Activated naive CD4-positive, alpha-beta T cell treated with anti-CD3 and anti-CD28 coated beads for 36 hours (primary cell): Measurements from ENCODE around the gene TENT4B. TPM values are rescaled to one million over a fixed set of nuclear protein-coding genes. Genes with fewer than 3 reads are reported as not detected.

ENCODE experiments used
- CTCF ChIA-PET: fragments of 350-600 bp; sonication (Branson Sonifier 250); formaldehyde crosslinking; loops from one replicate; lab custom pipeline; 2021; ENCODE audit warnings: antibody characterized with exemption; lab: Charles Lee
- DNase-seq: peaks from one replicate; pipeline ENCODE4 v3.0.0-alpha.2; 2020
- H3K27ac Mint-ChIP-seq: one replicate; pipeline ENCODE4 v1.8.0; 2021; ENCODE audit warnings: mild to moderate bottlenecking, mixed read lengths
- H3K27me3 Mint-ChIP-seq: one replicate; pipeline ENCODE4 v1.8.0; 2021; ENCODE audit warnings: low read depth, mixed read lengths
- H3K36me3 Mint-ChIP-seq: one replicate; pipeline ENCODE4 v1.8.0; 2021; ENCODE audit warnings: low read depth, mixed read lengths
- H3K4me1 Mint-ChIP-seq: one replicate; pipeline ENCODE4 v1.8.0; 2021; ENCODE audit warnings: low read depth, mixed read lengths
- H3K4me3 Mint-ChIP-seq: one replicate; pipeline ENCODE4 v1.8.0; 2021; ENCODE audit warnings: mild to moderate bottlenecking, moderate library complexity, mixed read lengths
- H3K9me3 Mint-ChIP-seq: one replicate; pipeline ENCODE4 v1.8.0; 2021; ENCODE audit warnings: mixed read lengths
- intact Hi-C: fragments of 100-400 bp; cut with micrococcal nuclease; formaldehyde crosslinking; loops from one replicate; pipeline ENCODE4 v1.15.1; 2023
- total RNA-seq, 2 experiments: library from RNA; stranded (reverse); gene quantifications; one replicate each; pipeline ENCODE4 v1.2.3, GENCODE V29; 2021

Gene TENT4B
- total RNA-seq, 2 experiments from 2014 or later: 17.9 to 18.4 TPM

DNA sequence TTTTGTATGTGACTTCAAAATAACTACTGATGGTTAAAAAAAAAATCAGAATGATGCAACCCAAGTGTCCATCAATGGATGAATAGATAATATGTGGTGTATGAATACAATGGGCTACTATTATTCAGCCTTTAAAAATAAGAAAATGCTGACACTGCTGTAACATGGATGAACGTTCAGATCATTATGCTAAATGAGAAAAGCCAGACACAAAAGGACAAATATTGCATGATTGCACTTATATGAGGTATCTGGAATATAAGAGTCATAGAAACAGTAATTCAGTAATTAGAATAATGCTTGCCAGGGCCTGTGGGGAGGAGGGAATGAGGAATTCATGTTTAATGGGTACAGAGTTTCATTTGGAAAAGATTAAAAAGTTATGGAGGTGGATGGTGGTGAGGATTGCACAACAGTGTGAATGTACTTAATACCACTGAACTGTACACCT, 25.4 kb downstream of the TENT4B start:
- H3K4me1 Mint-ChIP-seq: peaks cover 59% of the 10 kb centered on the region
- H3K9me3 Mint-ChIP-seq: no peaks in the 10 kb centered on the region
- intact Hi-C loops: no loop called here
- no peak overlapping the region for H3K4me3 Mint-ChIP-seq
- peaks cover 4% of the 10 kb centered on the region for H3K36me3 Mint-ChIP-seq
- no peak for DNase-seq
- no peaks in the 10 kb centered on the region for H3K27me3 Mint-ChIP-seq
- peak overlapping the region; percentile 5 for H3K27ac Mint-ChIP-seq
- CTCF ChIA-PET: interaction anchor here (0.6 kb wide), 1 partner anchor 220 kb away, joined by 3 read pairs; no protein-coding TSS in a partner anchor

DNA sequence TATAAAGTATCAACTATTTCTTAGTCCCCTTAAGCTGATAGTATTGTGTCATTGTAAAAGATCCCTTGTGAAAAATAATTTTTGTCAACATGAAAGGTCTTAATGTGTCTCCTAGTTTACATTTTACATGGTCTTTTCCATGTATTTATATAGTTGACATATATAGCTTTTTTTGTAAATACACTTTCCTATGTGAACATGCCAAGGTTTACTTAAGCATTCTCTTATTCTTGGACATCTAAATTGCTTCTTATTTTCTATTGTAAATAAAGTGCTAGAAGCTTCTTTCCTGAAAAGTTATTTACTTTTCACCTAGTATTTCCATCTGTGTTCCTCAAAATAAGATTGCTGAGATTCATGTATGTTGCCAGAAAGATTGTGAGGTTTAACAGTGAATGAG, 29.3 kb downstream of the TENT4B start:
- intact Hi-C loops: no loop called here
- H3K9me3 Mint-ChIP-seq: no peaks in the 10 kb centered on the region
- peaks cover 3% of the 10 kb centered on the region for H3K36me3 Mint-ChIP-seq
- CTCF ChIA-PET: interaction anchor here (0.7 kb wide), 1 partner anchor 14 kb away, joined by 4 read pairs; no protein-coding TSS in a partner anchor
- H3K4me3 Mint-ChIP-seq: no peak overlapping the region
- no peak overlapping the region for H3K27ac Mint-ChIP-seq
- no peak for DNase-seq
- H3K4me1 Mint-ChIP-seq: peaks cover 54% of the 10 kb centered on the region
- no peaks in the 10 kb centered on the region for H3K27me3 Mint-ChIP-seq

DNA sequence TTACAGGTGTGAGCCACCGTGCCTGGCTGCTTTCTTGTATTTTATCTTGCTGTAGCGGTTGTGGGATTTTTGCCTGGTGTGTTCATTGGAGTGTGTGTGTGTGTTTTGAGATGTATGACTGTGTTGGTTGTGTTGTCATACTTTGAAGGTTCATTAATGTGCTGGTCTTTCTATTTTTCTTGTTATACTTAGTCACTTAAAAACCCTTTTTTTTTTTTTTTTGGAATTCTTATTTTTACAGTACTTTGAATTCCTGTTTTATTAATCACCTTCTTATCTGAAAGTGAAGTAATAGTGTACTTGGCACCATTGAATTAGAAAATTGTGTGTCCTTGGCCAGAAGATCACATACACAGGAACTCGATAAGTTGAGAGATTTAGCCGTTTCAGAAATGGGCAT, 30.2 kb downstream of the TENT4B start:
- intact Hi-C loops: no loop called here
- Mint-ChIP-seq H3K27ac (no peak overlapping the region), H3K4me3 (no peak overlapping the region), H3K4me1 (peaks cover 49% of the 10 kb centered on the region), H3K36me3 (peaks cover 3% of the 10 kb centered on the region), H3K9me3 (no peaks in the 10 kb centered on the region), H3K27me3 (no peaks in the 10 kb centered on the region)
- no peak for DNase-seq
- CTCF ChIA-PET: interaction anchor here (0.7 kb wide), 1 partner anchor 13 kb away, joined by 4 read pairs; no protein-coding TSS in a partner anchor

DNA sequence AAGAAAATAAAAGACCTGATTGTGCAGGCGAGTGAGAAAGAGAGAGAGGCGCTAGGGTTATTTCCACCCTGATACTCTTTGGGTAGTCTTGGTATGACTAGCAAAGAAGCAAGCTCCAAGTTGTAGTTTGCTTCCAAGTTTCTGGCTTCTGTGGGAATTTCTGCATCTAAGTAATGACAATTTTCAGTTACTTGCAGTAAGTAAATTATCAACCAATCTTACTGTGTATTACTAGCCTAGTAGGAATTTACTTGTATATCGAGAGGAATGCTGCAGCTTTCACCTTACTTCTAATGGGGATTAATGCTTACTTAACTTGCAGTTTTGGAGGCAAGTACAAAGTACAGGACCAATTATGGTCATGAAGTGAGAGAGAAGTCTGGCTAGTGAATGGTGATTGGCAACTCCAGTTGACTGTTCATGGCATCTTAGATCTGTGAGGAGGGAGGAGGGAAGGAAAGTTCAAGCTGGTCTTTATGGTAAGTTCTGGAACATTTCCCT, 31.9 kb downstream of the TENT4B start:
- CTCF ChIA-PET: interaction anchor here (0.7 to 1.4 kb wide), 3 partner anchors 25 to 160 kb away, joined by 3 to 5 read pairs (median 4); partner anchors contain the start of gene CNEP1R1

DNA sequence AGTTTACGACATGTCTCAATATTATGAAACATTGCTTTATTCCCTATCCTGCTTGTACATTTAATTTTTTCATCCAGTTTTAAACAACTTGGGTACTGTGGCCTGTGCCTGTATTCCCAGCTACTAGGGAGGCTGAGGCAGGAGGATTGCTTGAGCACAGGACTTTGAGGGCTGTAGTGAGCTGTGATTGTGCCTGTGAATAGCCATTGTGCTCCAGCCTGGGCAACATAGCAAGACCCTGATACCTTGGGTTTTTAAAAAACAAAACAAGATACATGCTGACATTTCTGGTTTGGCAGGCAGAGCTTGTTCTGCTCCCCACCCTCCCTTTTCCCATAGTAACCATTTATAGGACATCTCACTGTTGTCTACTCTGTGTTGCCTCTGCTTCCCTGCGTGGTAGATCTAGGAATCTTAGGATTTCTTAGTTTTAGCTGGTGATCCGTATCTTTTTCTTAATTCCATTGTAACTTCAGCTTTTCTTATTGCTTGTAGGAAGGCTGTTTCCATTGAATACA, 35.6 kb downstream of the TENT4B start:
- Mint-ChIP-seq H3K27me3 (no peaks in the 10 kb centered on the region), H3K27ac (no peak overlapping the region), H3K4me3 (no peak overlapping the region), H3K4me1 (peaks cover 56% of the 10 kb centered on the region), H3K36me3 (peaks cover 4% of the 10 kb centered on the region), H3K9me3 (no peaks in the 10 kb centered on the region)
- CTCF ChIA-PET: interaction anchor here (0.8 to 1.8 kb wide), 3 partner anchors 17 to 121 kb away, joined by 3 to 7 read pairs (median 3); no protein-coding TSS in a partner anchor
- intact Hi-C loops: no loop called here
- DNase-seq: no peak

More for the DNA sequence above, 31.9 kb downstream of the TENT4B start:
- no peak for DNase-seq
- Mint-ChIP-seq H3K27ac (no peak overlapping the region), H3K9me3 (no peaks in the 10 kb centered on the region), H3K4me3 (no peak overlapping the region), H3K36me3 (peaks cover 3% of the 10 kb centered on the region), H3K27me3 (no peaks in the 10 kb centered on the region), H3K4me1 (peaks cover 49% of the 10 kb centered on the region)
- intact Hi-C loops: no loop called here

DNA sequence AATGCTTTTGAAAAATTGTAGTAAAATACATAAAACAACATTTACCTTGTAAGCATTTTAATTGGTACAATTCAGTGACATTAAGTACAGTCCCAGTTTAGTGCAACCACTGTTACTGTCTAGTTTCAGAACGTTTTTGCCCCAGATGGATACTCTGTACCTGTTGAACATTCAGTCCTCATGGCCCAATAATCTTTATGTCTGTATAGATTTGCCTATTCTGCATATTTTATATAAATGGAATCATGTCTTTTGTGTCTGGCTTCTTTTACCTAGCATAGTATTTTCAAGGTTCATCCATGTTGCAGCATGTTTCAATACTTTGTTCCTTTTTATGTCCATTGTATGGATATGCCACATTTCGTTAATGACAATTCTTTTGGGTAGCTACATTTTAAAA, 37.2 kb downstream of the TENT4B start:
- no peak for DNase-seq
- intact Hi-C loops: no loop called here
- no peaks in the 10 kb centered on the region for H3K27me3 Mint-ChIP-seq
- no peak overlapping the region for H3K4me3 Mint-ChIP-seq
- H3K27ac Mint-ChIP-seq: no peak overlapping the region
- CTCF ChIA-PET: interaction anchor here (0.9 to 1.0 kb wide), 2 partner anchors 21 to 22 kb away, joined by 3 read pairs; no protein-coding TSS in a partner anchor
- peaks cover 53% of the 10 kb centered on the region for H3K4me1 Mint-ChIP-seq
- H3K36me3 Mint-ChIP-seq: peaks cover 4% of the 10 kb centered on the region
- no peaks in the 10 kb centered on the region for H3K9me3 Mint-ChIP-seq

DNA sequence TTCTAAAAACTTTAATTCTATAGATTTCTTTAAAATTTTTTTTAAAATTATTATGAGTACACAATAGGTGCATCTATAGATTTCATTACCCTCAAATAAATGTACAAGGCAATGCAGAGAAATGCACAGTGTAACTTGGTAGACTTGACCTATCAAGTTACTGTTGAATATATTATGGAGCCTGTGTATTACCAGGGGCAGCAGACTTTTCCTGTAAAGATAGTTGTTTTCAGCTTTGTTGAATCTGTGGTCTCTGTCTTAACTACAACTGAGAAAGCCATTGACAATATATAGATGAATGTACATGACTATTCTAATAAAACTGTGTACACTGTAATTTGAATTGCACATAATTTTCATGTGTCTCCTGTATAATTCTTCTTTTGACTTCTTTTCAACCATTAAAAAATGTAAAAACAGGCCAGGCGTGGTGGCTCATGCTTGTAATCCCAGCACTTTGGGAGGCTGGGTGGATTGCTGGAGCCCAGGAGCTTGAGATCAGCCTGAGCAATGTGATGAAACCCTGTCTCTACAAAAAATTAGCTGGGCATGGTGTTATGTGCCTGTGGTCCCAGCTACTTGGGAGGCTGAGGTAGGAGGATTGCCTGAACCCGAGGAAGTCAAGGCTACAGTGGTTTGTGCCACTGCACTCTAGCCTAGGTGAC, 39.4 kb downstream of the TENT4B start:
- Mint-ChIP-seq H3K9me3 (no peaks in the 10 kb centered on the region), H3K4me1 (peaks cover 68% of the 10 kb centered on the region), H3K36me3 (peaks cover 4% of the 10 kb centered on the region), H3K27ac (no peak overlapping the region), H3K27me3 (no peaks in the 10 kb centered on the region), H3K4me3 (no peak overlapping the region)
- DNase-seq: no peak
- CTCF ChIA-PET: interaction anchor here (0.6 to 1.5 kb wide), 2 partner anchors 23 to 167 kb away, joined by 4 read pairs; partner anchors contain the start of gene CNEP1R1
- intact Hi-C loops: no loop called here

DNA sequence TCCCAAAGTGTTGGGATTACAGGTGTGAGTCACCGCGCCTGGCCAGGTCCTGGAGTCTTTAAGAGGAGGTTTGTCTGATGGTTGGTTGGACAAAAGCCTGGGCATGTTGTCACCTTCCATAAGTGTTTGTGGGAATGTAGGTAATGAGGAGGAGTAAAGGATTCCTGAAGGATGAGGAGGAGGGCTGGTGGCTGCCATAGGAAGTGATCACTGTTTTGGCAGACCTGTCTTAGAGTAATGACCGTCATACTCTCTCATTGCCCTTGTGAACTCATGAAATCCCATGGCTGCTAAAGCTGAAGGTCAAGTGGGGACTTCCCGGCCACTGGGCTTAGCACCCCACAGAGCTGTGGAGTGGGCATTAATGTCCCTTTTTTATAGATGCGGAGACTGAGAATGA, 40.5 kb downstream of the TENT4B start:
- CTCF ChIA-PET: interaction anchor here (0.5 to 1.5 kb wide), 2 partner anchors 168 to 528 kb away, joined by 3 to 4 read pairs; partner anchors contain the start of gene CNEP1R1
- H3K27ac Mint-ChIP-seq: no peak overlapping the region
- H3K4me3 Mint-ChIP-seq: no peak overlapping the region
- H3K27me3 Mint-ChIP-seq: no peaks in the 10 kb centered on the region
- H3K9me3 Mint-ChIP-seq: no peaks in the 10 kb centered on the region
- intact Hi-C loops: no loop called here
- H3K4me1 Mint-ChIP-seq: peaks cover 67% of the 10 kb centered on the region
- H3K36me3 Mint-ChIP-seq: peaks cover 4% of the 10 kb centered on the region
- no peak for DNase-seq

DNA sequence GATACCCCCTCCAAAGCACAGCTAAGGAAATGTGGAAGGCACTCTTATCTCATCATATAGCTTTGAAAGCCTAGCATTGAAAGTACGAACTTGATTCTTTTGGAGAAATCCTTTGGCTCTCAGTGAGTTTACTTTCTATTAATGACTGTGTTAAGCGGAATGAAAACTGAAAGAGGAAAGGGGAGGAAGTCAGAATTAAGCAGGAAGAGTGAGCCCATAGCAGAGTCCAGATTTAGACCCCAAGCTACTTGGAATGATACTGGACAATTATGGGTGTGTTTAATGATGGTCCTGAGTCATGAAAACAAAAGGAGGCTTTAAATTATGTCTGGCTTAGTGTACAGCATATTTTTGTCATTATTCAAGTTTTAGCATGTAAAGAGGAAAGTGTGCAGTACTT, 42.2 kb downstream of the TENT4B start:
- H3K27ac Mint-ChIP-seq: no peak overlapping the region
- intact Hi-C loops: no loop called here
- no peaks in the 10 kb centered on the region for H3K9me3 Mint-ChIP-seq
- H3K36me3 Mint-ChIP-seq: peaks cover 4% of the 10 kb centered on the region
- peaks cover 70% of the 10 kb centered on the region for H3K4me1 Mint-ChIP-seq
- CTCF ChIA-PET: interaction anchor here (0.7 kb wide), 2 partner anchors 22 to 330 kb away, joined by 3 read pairs; no protein-coding TSS in a partner anchor
- no peak overlapping the region for H3K4me3 Mint-ChIP-seq
- no peaks in the 10 kb centered on the region for H3K27me3 Mint-ChIP-seq
- DNase-seq: no peak

DNA sequence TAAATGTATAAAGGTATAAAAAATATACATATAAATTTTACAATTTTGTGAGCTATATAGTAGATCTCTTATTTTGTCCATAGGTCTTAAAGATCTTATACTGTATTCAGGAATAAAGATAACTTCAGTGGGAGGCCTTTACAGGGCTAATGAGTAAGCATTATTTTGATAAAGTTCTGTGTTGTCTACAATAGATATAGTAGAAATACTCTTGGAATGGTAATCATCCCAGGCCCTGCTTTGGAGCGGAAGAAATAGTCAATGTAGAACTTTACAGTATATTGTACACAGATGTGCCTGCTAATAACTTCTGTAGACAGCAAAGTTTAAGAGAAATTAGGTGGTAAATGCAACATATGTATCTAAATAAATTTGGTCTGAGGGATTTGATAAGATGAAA, 42.6 kb downstream of the TENT4B start:
- CTCF ChIA-PET: interaction anchor here (0.7 to 1.7 kb wide), 2 partner anchors 15 to 21 kb away, joined by 3 to 7 read pairs; no protein-coding TSS in a partner anchor
- peaks cover 4% of the 10 kb centered on the region for H3K36me3 Mint-ChIP-seq
- intact Hi-C loops: no loop called here
- H3K4me1 Mint-ChIP-seq: peaks cover 66% of the 10 kb centered on the region
- no peak overlapping the region for H3K27ac Mint-ChIP-seq
- H3K4me3 Mint-ChIP-seq: no peak overlapping the region
- no peaks in the 10 kb centered on the region for H3K9me3 Mint-ChIP-seq
- no peak for DNase-seq
- no peaks in the 10 kb centered on the region for H3K27me3 Mint-ChIP-seq

DNA sequence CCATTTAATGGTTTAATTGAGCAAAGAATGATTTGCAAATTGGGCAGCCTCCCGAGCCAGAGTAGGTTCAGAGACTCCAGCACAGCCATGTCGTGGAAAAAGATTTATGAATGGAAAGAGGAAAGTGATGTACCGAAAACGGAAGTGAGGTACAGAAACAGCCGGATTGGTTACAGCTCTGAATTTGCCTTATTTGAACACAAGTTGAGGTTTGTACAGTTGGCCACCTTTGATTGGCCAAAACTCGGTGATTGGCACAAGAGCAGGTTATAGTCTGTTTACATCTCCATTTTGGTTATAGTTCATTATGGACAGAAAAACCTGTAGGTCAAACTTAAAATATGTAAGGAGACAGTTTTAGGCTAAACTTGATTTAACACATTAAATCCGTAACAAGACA, 44.5 kb downstream of the TENT4B start:
- peaks cover 4% of the 10 kb centered on the region for H3K36me3 Mint-ChIP-seq
- H3K4me1 Mint-ChIP-seq: peaks cover 72% of the 10 kb centered on the region
- H3K27me3 Mint-ChIP-seq: no peaks in the 10 kb centered on the region
- no peaks in the 10 kb centered on the region for H3K9me3 Mint-ChIP-seq
- DNase-seq: no peak
- H3K27ac Mint-ChIP-seq: no peak overlapping the region
- CTCF ChIA-PET: interaction anchor here (0.6 to 1.7 kb wide), 5 partner anchors 13 to 789 kb away, joined by 3 to 7 read pairs (median 3); no protein-coding TSS in a partner anchor
- intact Hi-C loops: no loop called here
- H3K4me3 Mint-ChIP-seq: no peak overlapping the region

DNA sequence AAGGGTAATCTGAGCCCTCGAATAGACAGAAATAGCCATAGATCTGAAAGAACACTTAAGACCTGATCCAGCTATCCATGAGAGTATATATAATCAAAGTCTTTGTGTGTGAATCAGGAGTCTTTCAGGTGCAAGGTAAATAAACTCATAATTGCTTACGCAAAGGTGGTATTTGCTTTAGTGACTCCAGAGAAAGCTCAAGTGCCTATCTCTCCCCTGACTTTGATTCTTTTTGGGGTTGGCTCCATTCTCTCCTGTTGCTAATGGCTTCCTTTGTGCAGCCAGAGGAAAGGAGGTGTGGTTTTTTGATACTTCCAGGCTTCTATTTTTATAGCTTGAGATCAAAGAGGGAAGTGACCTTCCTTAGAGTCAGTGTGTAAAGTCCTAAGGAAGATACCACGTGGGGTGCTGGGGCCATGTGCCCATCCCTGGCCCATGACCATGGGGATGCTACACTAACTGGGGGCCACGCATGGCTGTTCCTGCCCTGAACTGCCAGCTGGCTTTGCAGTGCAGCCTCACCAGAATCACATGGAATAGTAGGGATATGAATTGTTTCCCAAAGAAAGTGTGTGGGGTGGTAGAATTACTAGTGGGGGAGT, 45.8 kb downstream of the TENT4B start:
- Mint-ChIP-seq H3K27ac (no peak overlapping the region), H3K4me3 (no peak overlapping the region), H3K27me3 (no peaks in the 10 kb centered on the region), H3K4me1 (peaks cover 74% of the 10 kb centered on the region), H3K36me3 (no peaks in the 10 kb centered on the region), H3K9me3 (no peaks in the 10 kb centered on the region)
- CTCF ChIA-PET: interaction anchor here (0.9 to 1.1 kb wide), 2 partner anchors 12 to 174 kb away, joined by 3 to 5 read pairs; partner anchors contain the start of gene CNEP1R1
- no peak for DNase-seq
- intact Hi-C loops: no loop called here
